GM21367 (cell line): ENCODE data around the gene CTSA.

Experiments
- ATAC-seq: cut with Tn5 transposase; IDR thresholded peaks from one replicate; pipeline ENCODE4 v1.9.1; 2021; ENCODE audit not compliant: unreplicated experiment

Gene CTSA

DNA sequence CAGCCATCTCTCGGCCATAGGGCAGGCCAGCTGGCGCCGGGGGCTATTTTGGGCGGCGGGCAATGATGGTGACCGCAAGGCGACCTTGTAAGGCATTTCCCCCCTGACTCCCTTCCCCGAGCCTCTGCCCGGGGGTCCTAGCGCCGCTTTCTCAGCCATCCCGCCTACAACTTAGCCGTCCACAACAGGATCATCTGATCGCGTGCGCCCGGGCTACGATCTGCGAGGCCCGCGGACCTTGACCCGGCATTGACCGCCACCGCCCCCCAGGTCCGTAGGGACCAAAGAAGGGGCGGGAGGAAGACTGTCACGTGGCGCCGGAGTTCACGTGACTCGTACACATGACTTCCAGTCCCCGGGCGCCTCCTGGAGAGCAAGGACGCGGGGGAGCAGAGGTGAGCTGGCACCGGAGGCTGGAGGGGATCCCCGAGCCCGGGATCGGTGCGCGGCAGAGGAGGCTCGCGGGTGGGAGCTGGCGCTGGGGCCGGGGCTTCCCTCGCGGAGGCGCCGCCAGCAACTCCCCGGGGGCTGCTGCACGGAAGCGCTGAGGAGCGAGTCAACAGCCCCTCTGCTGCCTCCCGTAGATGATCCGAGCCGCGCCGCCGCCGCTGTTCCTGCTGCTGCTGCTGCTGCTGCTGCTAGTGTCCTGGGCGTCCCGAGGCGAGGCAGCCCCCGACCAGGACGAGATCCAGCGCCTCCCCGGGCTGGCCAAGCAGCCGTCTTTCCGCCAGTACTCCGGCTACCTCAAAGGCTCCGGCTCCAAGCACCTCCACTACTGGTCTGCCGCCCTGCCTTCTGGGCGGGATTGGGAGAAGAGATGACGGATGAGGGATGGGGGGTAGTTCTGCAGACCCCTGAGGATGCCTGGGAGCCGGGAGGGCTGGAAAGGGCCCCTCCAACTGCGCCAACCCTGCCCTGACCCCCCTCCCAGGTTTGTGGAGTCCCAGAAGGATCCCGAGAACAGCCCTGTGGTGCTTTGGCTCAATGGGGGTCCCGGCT is at the start of gene CTSA, which contains the start of gene NEURL2:
Gene CTSA, plus strand, starts transcription at position 351 of the 999 bp plus-strand sequence. Its CDS starts 234 bp downstream, at position 585.
Gene NEURL2, minus strand, starts transcription at position 224 of the 999 bp plus-strand sequence. Its CDS starts 217 bp downstream, at position 7.
- peak; percentile 61 for ATAC-seq

DNA sequence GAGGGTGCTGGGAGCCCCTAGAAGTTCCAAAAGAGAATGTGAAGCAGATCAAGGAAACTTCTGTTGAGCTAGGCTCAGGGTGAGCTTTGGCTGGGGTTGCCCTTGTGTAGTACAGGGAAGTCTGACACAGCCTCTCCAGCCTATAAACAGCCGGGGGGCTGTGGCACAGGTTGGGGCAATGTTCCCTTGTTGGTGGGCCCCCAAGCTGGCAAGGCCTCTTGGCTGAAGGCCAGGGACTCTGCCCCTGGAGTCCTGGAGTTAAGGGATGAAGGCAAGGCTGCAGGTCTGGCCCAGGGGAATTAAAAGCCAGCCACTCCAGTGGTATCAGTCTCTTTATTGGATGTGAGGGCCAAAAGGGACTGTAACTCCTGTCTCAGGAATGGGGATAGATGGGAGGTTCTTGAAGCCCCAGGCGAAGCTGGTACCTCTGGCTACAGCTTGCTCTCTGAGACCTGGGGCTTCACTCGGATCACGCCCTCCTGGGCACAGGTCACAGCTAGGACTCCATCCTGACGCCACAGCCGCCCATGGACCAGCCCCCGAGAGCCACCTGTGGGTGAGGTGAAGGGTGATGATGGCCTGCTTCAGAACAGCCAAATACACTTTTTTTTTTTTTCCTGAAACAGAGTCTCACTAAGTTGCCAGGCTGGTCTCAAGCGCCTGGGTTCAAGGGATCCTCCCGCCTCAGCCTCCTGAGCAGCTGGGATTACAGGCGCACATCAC is 49.6 kb upstream of the CTSA start:
- no peak for ATAC-seq

DNA sequence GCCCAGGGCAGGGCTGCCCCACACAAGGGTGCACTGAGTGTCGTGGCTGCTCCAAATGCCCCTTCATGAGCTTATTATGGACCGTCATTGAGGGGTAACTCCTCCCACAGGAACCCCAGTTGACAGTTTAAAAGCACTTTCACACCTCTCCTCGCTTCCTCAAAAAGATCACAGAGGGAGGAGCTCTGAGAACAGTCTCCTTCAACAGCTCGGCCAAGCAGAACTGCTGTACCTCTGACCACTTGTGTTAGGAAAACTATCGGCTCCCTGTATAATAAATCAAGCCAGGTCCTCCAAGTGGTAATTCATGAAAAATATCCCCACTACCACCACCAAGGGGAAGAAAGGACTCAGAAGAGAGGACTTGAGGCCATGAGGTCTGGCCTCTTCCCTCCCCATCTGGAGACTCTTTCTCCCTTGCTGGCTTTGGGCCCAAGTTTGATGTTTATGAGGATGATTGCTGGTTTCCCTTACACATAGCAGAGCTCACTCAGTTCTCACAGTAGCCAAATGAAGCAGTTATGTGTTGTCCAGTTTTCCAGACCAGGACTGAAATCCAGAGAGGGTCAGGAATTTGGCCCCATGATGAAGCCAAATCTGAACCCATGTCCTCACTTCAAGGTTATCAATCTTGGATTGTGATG is 48.8 kb upstream of the CTSA start:
- peak; percentile 60 for ATAC-seq

DNA sequence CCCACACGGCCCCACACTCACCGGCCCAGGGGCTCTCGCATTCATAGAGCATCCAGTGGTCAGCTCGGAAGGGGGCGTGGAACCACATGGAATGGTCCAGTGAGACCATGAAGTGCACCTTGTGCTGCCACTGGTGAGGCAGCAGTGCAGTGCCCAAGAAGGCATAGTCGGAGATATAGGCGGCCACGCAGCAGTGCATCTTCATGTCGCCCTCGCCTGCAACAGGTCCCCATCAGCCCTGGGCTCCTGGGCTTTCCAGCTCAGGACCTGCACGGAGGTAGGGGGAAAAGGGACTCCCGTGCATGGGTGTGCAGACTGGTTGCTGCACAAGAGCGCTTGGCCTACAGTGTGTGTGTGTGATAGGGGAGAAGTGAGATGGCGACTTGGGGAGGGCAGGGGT is 47.6 kb upstream of the CTSA start:
- no peak for ATAC-seq

DNA sequence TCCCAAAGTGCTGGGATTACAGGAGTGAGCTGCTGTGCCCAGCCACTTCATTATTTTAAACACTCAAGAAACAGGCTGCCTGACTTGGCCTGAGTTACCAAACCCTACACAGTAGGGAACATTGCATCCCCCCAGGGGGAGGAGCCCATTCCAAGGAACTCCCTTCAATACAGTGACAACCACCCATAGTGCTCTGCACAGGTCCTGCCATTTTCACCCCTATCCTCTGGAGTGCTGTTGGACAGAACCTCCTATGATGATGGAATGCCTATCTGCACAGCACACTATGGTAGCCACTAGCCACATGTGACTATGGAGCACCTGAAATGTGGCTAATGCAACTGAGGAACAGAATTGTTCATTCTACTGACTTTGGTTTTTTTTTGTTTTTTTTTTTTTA is 45.7 kb upstream of the CTSA start:
- no peak for ATAC-seq

DNA sequence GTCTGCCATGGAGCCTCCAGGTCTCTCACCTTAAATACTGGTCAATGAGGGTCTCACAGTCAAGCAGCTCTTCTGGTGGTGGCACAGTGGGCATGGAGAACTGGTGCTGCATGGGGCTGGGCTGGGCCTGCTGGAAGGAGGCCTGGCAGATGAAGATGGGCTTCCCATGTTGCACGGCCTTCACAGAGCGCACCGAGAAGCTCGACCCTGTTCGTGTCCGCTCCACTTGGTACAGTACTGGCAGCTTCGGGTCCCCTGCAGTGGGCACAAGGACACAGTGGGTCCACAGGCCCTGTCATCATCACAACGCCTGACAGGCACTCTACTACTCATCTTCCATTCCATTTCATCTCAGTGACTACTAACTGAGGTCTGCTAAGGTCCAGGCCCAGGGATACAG is 42.7 kb upstream of the CTSA start:
- ATAC-seq = no peak

DNA sequence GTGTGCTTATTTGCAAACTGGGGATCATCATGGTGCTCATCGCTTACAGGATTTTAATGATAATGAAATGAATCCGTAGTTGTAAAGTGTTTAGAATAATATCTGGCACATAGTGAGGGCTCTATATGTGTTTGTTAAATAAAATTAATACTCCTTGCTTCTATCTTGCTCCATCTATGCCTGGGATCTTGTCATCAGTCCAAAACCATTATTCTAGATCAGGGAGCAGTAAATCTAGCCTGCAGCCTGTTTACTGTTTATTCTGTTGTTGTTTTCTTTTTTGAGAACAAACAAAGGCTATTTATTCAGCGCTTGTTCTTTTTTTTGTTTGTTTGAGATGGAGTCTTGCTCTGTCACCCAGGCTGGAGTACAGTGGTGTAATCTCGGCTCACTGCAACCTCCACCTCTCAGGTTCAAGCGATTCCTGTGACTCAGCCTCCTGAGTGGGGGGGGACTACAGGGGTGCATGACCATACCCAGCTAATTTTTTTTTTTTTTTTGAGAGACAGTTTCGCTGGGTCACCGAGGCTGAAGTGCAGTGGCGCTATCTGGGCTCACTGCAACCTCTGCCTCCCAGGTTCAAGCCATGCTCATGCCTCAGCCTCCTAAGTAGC is 42.1 kb upstream of the CTSA start:
- ATAC-seq = no peak

DNA sequence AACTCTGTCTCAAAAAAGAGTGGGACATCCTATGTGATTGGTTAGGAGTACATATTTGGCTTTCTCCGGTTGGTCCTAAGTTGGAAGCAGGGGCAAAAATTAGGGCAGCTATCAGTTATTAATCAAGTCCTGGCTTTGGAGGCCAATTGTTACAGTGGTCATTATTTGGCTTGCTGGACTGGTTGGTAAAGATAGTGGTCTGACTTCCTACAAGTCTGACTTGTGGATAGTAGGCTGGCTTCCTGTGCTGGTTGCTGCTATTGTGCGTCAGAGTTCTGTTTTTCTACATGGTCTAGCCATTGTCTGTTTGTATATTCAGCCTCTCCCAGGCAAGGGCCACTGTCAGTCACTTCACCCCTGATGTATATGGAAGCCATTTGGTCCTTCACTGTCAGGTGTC is 40.9 kb upstream of the CTSA start:
- no peak for ATAC-seq

DNA sequence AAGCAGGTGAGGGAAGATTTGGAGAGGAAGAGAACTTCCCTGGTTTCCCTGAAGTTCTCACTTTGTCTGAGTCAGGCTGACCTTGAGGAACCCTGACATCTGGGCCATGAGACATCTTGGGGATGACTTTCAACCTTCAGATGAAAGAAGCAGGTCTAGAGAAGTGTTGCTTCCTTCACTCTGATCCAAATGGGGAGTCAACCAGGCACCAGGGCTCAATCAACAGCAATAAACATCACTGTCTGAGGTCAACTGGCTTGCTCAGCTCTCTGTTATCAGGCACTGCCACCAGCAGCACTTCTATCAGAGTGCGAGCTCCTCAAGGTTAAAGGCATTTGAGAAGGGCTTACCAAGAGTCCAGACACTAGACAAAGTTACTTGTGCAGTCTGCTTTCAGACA is 40.2 kb upstream of the CTSA start:
- ATAC-seq = no peak

DNA sequence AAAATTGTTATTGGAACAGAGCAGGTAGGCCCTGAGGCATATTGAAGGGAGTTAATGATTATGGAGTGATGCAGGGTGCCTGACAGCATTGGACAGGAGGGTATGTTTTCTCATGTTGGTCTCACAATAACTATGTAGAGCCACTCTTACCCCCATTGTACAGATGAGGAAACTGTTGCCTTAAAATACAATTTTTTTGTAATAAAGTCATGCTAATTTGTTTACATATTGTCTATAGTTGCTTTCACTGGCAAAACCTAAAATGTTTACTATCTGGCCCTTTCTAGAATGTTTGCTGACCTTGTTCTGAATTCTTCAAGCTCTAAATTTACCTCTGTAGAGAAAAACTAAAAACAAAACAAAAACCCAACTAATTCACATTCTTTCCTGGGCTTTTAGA is 39.6 kb upstream of the CTSA start:
- no peak for ATAC-seq

DNA sequence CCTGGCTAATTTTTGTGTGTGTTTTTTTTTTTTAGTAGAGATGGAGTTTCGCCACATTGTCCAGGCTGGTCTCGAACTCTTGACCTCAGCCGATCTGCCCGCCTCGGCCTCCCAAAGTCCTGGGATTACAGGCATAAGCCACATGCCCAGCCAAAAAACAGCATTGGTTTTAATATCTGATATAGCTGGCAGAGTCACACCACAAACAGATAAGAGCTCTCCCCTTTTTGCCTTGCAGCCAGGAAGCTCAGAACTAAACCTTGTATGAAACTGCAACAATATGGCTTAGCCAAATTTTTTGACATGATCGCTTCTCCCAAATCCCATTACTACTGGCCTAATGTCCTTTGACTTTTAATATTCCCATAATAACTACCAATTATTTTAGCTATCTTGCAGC is 38.8 kb upstream of the CTSA start:
- no peak for ATAC-seq

DNA sequence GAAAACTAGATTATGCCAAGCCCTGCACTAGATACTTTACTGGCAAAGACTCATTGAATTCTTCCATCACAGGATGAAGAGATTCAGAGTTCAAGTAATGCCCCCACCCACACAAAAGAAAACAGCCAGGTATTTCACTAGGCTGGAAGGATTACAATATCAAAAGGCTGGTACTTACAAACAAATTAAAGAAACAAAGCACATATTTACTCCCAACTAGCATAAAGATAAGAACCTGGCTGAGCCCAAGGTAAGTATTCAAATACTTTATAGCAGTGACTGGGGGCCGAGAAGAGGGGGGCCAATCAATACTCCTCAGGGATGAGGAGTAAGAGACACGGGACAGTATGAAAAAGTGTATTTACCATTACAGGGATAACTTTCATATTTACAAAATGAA is 37.7 kb upstream of the CTSA start:
- ATAC-seq = no peak

DNA sequence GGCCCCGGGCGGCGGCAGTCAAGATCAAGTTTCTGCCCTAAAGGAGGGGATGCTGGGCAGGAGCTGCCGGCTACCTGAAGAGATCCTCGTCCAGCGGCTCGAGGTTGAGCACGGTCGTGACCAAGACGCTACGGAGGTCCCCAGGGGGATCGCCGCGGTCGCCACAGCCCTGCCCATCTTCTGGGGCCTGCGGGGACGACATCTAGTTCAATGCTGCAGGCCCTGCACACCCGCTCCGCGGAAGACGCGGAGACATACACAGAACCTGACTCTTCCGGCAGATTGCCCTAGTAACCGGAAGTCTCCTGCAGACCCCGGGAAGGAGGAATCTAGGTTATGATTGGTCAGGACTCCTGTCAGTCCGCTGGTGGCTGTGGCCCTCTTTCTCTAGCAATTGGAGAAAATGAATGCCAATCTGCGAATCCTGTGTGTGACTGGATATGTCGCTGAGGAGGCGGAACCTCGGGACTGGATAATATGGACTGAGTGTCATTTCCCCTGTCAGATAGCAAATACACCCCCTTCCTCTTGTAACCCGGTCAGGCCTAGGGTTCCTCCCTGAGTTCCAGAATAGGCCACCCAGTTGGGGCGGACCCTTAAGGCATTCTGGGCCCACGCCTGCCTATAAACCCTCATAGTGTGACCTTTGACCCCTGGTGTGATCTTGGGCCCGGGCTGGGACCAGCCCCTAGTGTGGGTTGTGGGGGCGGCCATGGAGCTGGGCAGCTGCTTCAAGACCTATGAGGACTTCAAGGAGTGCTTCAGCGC is 33.8 kb upstream of the CTSA start, which contains the start of the genes ACOT8 and ZSWIM3:
Gene ACOT8, minus strand, starts transcription at position 279 of the 768 bp plus-strand sequence. Its CDS starts 77 bp downstream, at position 202.
Gene ZSWIM3, plus strand, starts transcription at position 501 of the 768 bp plus-strand sequence. Its CDS starts 212 bp downstream, at position 713.
- peak; percentile 90 for ATAC-seq

DNA sequence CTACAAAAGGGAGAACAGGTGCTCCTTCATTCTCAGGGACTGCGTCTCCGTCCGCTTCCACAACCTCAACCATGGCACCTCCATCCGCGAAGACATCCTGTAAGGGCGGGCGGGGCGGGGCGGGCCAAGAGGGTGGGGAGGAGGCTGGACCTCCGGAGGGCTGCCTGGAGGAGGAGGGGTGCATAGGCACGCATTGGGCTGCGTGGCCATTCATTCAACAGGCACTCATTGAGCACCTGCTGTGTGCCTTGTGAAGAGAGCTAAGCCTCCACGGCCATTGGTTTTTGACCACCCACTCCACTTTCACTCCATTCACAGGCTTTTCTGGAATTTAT is 33.3 kb upstream of the CTSA start:
- ATAC-seq = peak; percentile 21

DNA sequence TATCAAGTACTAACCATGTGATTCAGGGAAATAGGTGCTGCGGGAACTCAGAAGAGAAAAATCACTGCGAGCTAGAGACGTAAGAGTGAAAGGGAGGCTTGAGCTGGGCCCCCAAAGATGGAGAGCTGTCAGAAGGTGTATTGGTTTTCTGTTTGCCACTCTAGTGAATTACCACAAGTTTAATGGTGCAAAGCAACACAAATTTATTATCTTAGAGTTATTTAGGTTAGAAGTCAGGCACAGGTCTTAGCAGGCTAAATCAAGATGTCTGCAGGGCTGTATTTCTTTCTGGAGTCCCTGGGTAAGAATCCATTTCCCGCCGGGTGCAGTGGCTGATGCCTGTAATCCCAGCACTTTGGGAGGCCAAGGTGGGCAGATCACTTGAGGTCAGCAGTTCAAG is 31.2 kb upstream of the CTSA start:
- no peak for ATAC-seq

DNA sequence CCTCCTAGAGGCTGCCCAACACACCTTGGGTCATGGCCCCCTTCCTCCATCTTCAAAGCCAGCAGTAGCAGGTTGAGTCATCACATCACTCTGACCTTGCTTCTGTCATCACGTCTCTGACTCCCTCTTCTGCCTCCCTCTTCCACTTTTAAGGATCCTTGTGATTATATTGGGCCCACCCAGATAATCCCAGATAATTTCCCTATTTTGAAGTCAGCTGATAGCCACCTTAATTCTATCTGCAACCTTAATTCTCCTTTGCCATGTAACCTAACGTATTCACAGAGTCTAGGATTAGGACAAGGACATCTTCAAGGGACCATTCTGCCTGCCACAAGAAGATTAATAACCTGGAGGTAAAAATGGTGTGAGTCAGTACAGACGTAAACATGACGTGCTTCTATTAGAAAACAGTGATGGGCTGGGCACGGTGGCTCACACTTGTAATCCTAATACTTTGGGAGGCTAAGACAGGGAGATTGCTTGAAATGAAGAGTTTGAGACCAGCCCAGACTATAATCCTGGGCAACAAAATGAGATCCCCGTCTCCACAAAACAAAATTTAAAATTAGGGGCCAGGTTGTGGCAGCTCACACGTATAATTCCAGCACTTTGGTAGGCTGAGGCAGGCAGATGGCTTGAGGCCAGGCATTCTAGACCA is 30.4 kb upstream of the CTSA start:
- ATAC-seq = no peak

DNA sequence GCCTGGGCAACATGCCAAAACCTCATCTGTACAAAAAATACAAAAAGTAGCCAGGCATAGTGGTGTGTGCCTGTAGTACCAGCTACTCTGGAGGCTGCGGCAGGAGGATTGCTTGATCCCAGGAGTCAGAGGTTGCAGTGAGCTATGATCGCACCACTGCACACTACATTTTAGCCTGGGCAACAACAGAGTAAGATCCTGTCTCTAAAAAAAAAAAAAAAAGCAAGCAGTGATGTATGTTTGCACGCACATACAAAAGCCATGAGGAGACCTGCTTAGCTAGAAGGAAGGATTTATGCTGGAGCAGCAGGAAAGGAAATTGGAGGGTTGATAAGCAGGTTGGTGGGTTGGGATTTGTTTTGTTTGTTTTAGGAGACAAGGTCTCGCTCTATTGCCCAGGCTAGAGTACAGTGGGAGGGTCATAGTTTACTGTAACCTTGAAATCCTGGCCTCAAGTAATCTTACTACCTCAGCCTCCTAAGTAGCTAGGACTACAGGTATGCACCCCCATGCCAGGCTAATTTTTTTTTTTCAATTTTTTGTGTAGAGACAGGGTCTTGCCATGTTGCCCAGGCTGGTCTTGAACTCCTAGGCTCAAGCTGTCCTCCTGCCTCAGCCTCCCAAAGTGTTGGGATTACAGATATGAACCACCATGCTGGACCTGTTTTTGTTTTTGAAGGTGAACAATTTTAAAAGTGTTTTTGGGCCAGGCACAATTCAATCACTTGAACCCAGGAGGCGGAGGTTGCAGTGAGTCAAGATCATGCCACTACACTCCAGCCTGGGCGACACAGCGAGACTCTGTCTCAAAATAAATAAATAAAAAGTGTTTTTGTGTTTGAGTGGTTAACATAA is 29.7 kb upstream of the CTSA start:
- ATAC-seq = no peak
